Panc1 (cell line): ENCODE measurements around the gene IPP.

Source experiments
- CTCF ChIP-seq: fragments of 450-650 bp; IDR thresholded peaks from 2 replicates; pipeline ENCODE4 v1.5.1; 2017; ENCODE audit warnings: mild to moderate bottlenecking
- POLR2AphosphoS5 ChIP-seq: IDR thresholded peaks from 2 replicates; pipeline ENCODE4 v1.6.1; 2012; ENCODE audit warnings: mild to moderate bottlenecking, low read depth, low read length, moderate library complexity
- REST ChIP-seq, 2 experiments: IDR thresholded peaks; 2 replicates each; pipeline ENCODE4 v1.6.1; 2011 to 2012; ENCODE audit warnings: low read depth in 2 of 2, control low read depth in 1 of 2, low read length in 1 of 2, mild to moderate bottlenecking in 1 of 2, moderate library complexity in 1 of 2; ENCODE audit not compliant: insufficient read depth in 1 of 2

- no peak for TF ChIP-seq CTCF
- TF ChIP-seq REST (IDR thresholded peaks at IDR 0.05; ENCODE audit: insufficient read depth in 1 of 2, low read depth in 2 of 2, low read length in 1 of 2) = no peak
- no peak for TF ChIP-seq POLR2AphosphoS5
Observed at GRCh38 chr1:45775794-45776193, 25.3 kb upstream of the IPP start.
